ENCODE results near the gene SLC38A2.

DNA sequence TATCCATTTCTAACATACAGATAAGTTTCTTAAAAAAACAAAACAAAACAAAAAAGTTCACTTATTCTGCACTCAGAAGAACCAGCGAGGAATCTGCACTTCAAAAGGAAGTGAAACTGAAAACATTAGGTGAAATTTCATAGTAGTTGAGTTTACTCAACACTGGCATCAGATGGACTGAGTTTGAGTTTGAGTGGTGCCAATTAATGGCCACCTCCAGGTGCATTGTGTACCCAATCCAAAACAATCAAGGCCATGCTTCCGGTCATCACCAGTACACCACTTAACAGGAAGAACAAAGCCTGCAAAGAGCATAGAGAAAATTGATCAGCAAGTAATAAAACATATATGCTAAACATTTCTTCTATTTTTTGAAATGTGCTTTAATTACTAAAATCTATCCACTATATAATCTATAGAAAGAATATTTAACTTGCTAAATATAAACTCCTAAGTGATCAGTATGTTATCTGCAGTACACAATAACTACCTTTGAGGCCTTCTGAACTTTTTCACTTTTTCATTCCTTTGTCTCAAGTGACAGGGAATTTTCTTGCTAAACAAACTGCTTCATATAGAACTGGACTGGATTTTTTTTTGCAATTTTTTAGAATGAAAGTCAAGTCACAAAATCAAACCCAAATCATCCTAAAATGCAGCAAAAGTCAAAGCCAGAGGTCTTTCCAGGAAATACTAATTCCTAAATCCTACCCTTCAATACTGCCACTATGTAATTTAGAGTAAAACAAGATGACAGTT is 11.5 kb downstream of the SLC38A2 start:
- TF ChIP-seq FOXK2 (IDR thresholded peaks at IDR 0.05) (no peak), BHLHE40 (IDR thresholded peaks at IDR 0.05; ENCODE audit: borderline replicate concordance) (no peak), HDGF (IDR thresholded peaks at IDR 0.05; ENCODE audit: borderline replicate concordance) (no peak), FOXM1 (IDR thresholded peaks at IDR 0.05; ENCODE audit: borderline replicate concordance) (no peak), NFRKB (IDR thresholded peaks at IDR 0.05) (no peak), CTBP1 (IDR thresholded peaks at IDR 0.05; ENCODE audit: borderline replicate concordance) (no peak), LEF1 (IDR thresholded peaks at IDR 0.05; ENCODE audit: borderline replicate concordance) (no peak), TARDBP (IDR thresholded peaks at IDR 0.05) (no peak), SP1 (IDR thresholded peaks at IDR 0.05) (no peak), ARNT (IDR thresholded peaks at IDR 0.05) (no peak), SUZ12 (IDR thresholded peaks at IDR 0.05) (no peak)
- TF ChIP-seq, protein P1, sequence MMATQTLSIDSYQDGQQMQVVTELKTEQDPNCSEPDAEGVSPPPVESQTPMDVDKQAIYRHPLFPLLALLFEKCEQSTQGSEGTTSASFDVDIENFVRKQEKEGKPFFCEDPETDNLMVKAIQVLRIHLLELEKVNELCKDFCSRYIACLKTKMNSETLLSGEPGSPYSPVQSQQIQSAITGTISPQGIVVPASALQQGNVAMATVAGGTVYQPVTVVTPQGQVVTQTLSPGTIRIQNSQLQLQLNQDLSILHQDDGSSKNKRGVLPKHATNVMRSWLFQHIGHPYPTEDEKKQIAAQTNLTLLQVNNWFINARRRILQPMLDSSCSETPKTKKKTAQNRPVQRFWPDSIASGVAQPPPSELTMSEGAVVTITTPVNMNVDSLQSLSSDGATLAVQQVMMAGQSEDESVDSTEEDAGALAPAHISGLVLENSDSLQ (IDR thresholded peaks at IDR 0.05), result no peak
